ENCODE measurements around the gene PTPRM. TPM values are rescaled to one million over a fixed set of nuclear protein-coding genes. Genes with fewer than 3 reads are reported as not detected.

Gene PTPRM
- total RNA-seq, 1 donor = 84.7 TPM

- H3K27me3 ChIP-seq (ENCODE audit: insufficient read depth, low read length) = no peaks in the 10 kb centered on the region
- H3K36me3 ChIP-seq (ENCODE audit: insufficient read depth, low read length) = no peaks in the 10 kb centered on the region
- peaks cover 12% of the 10 kb centered on the region for H3K4me1 ChIP-seq (ENCODE audit: insufficient read depth, low read length)
- H3K79me2 ChIP-seq (ENCODE audit: insufficient read depth, low read length) = peaks cover 6% of the 10 kb centered on the region
- H4K20me1 ChIP-seq (ENCODE audit: insufficient read depth, low read length) = peaks cover 5% of the 10 kb centered on the region
- peak overlapping the region; percentile 24 for H3K4me2 ChIP-seq (ENCODE audit: insufficient read depth, low read length)
- no peak overlapping the region for H2AFZ ChIP-seq (ENCODE audit: low read length)
- no peak for TF ChIP-seq CTCF (IDR thresholded peaks at IDR 0.05; ENCODE audit: extremely low read depth, low read depth, low read length)
- H3K9me3 ChIP-seq (ENCODE audit: low read depth, low read length) = no peaks in the 10 kb centered on the region
- no peak overlapping the region for H3K27ac ChIP-seq (ENCODE audit: low read depth, low read length)
- DNase-seq (ENCODE audit: insufficient read length, low spot score, missing footprints) = peak; percentile 76
- H3K4me3 ChIP-seq (ENCODE audit: insufficient read depth, low read length) = no peak overlapping the region
Observed at GRCh38 chr18:7904529-7904928, 337.4 kb downstream of the PTPRM start.

- no peak for DNase-seq (ENCODE audit: insufficient read length, low spot score, missing footprints)
- Histone ChIP-seq H3K4me2 (ENCODE audit: insufficient read depth, low read length) (no peak overlapping the region), H3K27me3 (ENCODE audit: insufficient read depth, low read length) (no peaks in the 10 kb centered on the region), H3K79me2 (ENCODE audit: insufficient read depth, low read length) (peaks cover 2% of the 10 kb centered on the region), H3K9me3 (ENCODE audit: low read depth, low read length) (no peaks in the 10 kb centered on the region), H3K4me3 (ENCODE audit: insufficient read depth, low read length) (no peak overlapping the region), H4K20me1 (ENCODE audit: insufficient read depth, low read length) (peaks cover 5% of the 10 kb centered on the region), H3K36me3 (ENCODE audit: insufficient read depth, low read length) (no peaks in the 10 kb centered on the region), H3K4me1 (ENCODE audit: insufficient read depth, low read length) (peaks cover 7% of the 10 kb centered on the region), H2AFZ (ENCODE audit: low read length) (no peak overlapping the region), H3K27ac (ENCODE audit: low read depth, low read length) (no peak overlapping the region)
- no peak for TF ChIP-seq CTCF (IDR thresholded peaks at IDR 0.05; ENCODE audit: extremely low read depth, low read depth, low read length)
Observed at GRCh38 chr18:7908681-7909299, 341.7 kb downstream of the PTPRM start.

DNA sequence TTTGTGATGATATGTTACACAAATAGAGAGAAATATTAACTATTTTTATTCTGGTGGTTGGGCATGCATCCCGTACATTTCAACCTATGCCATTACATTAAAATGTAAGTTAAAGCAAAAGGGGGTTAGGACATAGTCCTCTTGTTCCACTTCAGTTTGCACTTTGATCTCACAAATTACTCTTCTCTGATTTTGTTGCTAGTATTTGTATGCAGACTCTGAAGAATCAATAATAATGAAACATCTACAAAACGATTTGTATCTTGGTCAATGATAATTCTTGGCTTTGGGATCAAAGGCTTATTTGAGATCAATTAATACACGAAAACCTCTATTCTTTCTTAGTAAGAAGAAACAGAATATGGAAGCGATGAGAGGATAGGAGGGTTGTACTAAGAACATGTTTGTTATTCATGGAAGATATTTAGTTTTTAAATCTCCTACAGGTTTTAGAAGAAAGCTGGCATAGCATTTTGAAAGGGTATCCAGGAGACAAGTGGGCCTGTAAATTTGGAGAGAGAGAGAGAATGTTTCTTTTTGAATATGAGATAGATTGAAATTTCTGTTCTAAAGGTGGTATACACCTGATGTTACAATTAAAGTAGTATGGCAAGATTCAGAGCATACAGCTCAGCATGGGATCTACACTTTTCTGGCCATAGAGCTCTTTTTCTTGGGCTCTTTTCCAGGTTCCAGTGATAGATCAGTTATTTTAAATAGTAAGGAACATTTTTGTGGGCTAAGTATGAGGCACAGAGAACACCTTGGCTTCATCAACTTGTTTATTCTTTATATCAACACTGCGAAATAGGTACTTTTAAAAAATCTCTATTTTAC, 347.9 kb downstream of the PTPRM start:
- TF ChIP-seq CTCF (IDR thresholded peaks at IDR 0.05; ENCODE audit: extremely low read depth, low read depth, low read length) = no peak
- Histone ChIP-seq H3K4me1 (ENCODE audit: insufficient read depth, low read length) (no peaks in the 10 kb centered on the region), H3K27me3 (ENCODE audit: insufficient read depth, low read length) (no peaks in the 10 kb centered on the region), H3K27ac (ENCODE audit: low read depth, low read length) (no peak overlapping the region), H2AFZ (ENCODE audit: low read length) (no peak overlapping the region), H3K4me3 (ENCODE audit: insufficient read depth, low read length) (no peak overlapping the region), H3K36me3 (ENCODE audit: insufficient read depth, low read length) (no peaks in the 10 kb centered on the region), H4K20me1 (ENCODE audit: insufficient read depth, low read length) (no peaks in the 10 kb centered on the region), H3K79me2 (ENCODE audit: insufficient read depth, low read length) (no peaks in the 10 kb centered on the region), H3K4me2 (ENCODE audit: insufficient read depth, low read length) (no peak overlapping the region), H3K9me3 (ENCODE audit: low read depth, low read length) (no peaks in the 10 kb centered on the region)
- no peak for DNase-seq (ENCODE audit: insufficient read length, low spot score, missing footprints)

GRCh38 chr18:7918701-7919100, 351.6 kb downstream of the PTPRM start:
- no peak for DNase-seq (ENCODE audit: insufficient read length, low spot score, missing footprints)
- H3K4me3 ChIP-seq (ENCODE audit: insufficient read depth, low read length) = no peak overlapping the region

More at GRCh38 chr18:7918701-7919100, 351.6 kb downstream of the PTPRM start:
- peaks cover 6% of the 10 kb centered on the region for H3K79me2 ChIP-seq (ENCODE audit: insufficient read depth, low read length)
- H3K36me3 ChIP-seq (ENCODE audit: insufficient read depth, low read length) = no peaks in the 10 kb centered on the region
- no peak overlapping the region for H3K27ac ChIP-seq (ENCODE audit: low read depth, low read length)
- no peaks in the 10 kb centered on the region for H4K20me1 ChIP-seq (ENCODE audit: insufficient read depth, low read length)
- peak overlapping the region; percentile 42 for H3K4me2 ChIP-seq (ENCODE audit: insufficient read depth, low read length)
- H3K4me1 ChIP-seq (ENCODE audit: insufficient read depth, low read length) = peaks cover 17% of the 10 kb centered on the region
- H3K27me3 ChIP-seq (ENCODE audit: insufficient read depth, low read length) = no peaks in the 10 kb centered on the region
- TF ChIP-seq CTCF (IDR thresholded peaks at IDR 0.05; ENCODE audit: extremely low read depth, low read depth, low read length) = no peak
- H2AFZ ChIP-seq (ENCODE audit: low read length) = peak overlapping the region; percentile 39
- H3K9me3 ChIP-seq (ENCODE audit: low read depth, low read length) = no peaks in the 10 kb centered on the region

All from osteoblast (primary cell).